SH-SY5Y (cell line): ENCODE data around the gene CTDNEP1.

Experiments
- GATA2 ChIP-seq: IDR thresholded peaks from 2 replicates; pipeline ENCODE4 v1.6.1; 2011; ENCODE audit warnings: mild to moderate bottlenecking, low read depth, low read length
- GATA3 ChIP-seq: IDR thresholded peaks from 2 replicates; pipeline ENCODE4 v1.6.1; 2011; ENCODE audit warnings: low read depth, mild to moderate bottlenecking, low read length, moderate library complexity

GRCh38 chr17:7266784-7267183, 15.2 kb upstream of the CTDNEP1 start:
- TF ChIP-seq GATA2 (no peak), GATA3 (no peak)
